Transverse colon (tissue), 4 donors: ENCODE results near the gene ROBO1.

Experiments
- CTCF ChIP-seq, 5 experiments: fragments of 200-600 bp in 3 of 5; fragments of 450-650 bp in 2 of 5; sonication (generic) in 3 of 5; IDR thresholded peaks; 1 replicate in 2 of 5; 2 replicates in 3 of 5; pipeline ENCODE4 v1.5.1; 2016 to 2017; ENCODE audit warnings: antibody characterized with exemption in 5 of 5, inconsistent platforms in 3 of 5, mild to moderate bottlenecking in 2 of 5, moderate library complexity in 1 of 5
- EP300 ChIP-seq: sonication (generic); formaldehyde crosslinking; IDR thresholded peaks from one replicate; pipeline ENCODE4 v1.6.1; 2017; ENCODE audit warnings: antibody characterized with exemption, low read depth
- POLR2A ChIP-seq: fragments of 450-650 bp; IDR thresholded peaks from one replicate; pipeline ENCODE4 v1.6.1; 2016; ENCODE audit warnings: antibody characterized with exemption, mild to moderate bottlenecking, moderate library complexity
- POLR2AphosphoS5 ChIP-seq, 3 donors: sonication (generic); formaldehyde crosslinking; IDR thresholded peaks; one replicate each; pipeline ENCODE4 v1.6.1; 2016; ENCODE audit warnings: antibody characterized with exemption in 3 of 3

GRCh38 chr3:79473993-79474392 is 293.8 kb downstream of the ROBO1 start:
- TF ChIP-seq POLR2A (no peak), CTCF (IDR thresholded peaks at IDR 0.05) (no peak), EP300 (no peak), POLR2AphosphoS5 (IDR thresholded peaks at IDR 0.05) (no peak)
